HepG2 (cell line): ENCODE results near the gene TBC1D24. TPM values are rescaled to one million over a fixed set of nuclear protein-coding genes. Genes with fewer than 3 reads are reported as not detected.
A peak's percentile ranks its signal among the peaks of the same experiment; 100 is the strongest.

Source experiments
- HOXA3 ChIP-seq: sonication (generic); formaldehyde crosslinking; IDR thresholded peaks from 2 replicates; pipeline ENCODE4 v1.5.0; 2020; ENCODE audit warnings: missing genetic modification reagents
- MAFK ChIP-seq, 2 experiments: IDR thresholded peaks in 1 of 2; conservative IDR thresholded peaks in 1 of 2; 2 replicates each; pipeline ENCODE4 v1.6.1; 2011; ENCODE audit warnings: improper control_type of control experiment in 2 of 2, low read length in 2 of 2
- PATZ1 ChIP-seq: sonication (generic); formaldehyde crosslinking; IDR thresholded peaks from 2 replicates; pipeline ENCODE4 v1.4.0; 2020; ENCODE audit warnings: missing genetic modification reagents
- STAG1 ChIP-seq: sonication (generic); formaldehyde crosslinking; IDR thresholded peaks from 2 replicates; pipeline ENCODE4 v1.4.0; 2020; ENCODE audit warnings: missing genetic modification reagents
- polyA plus RNA-seq, 8 experiments: library from polyadenylated mRNA; depleted of rRNA in 3 of 8; stranded (reverse) in 7 of 8; unstranded in 1 of 8; fragments of >200 nt; fragmentation: Illumina TruSeq in 4 of 8; extraction: Trizol in 4 of 8; gene quantifications; 2 replicates each; pipeline versions ENCODE4 v1.2.1 to v1.2.3, GENCODE V29; 2011 to 2016; ENCODE audit warnings: low read depth in 4 of 8, missing spikeins in 1 of 8, mixed read lengths in 1 of 8; ENCODE audit not compliant: insufficient read depth in 1 of 8
- total RNA-seq, 5 experiments: library from RNA; depleted of rRNA; stranded (reverse); fragments of >200 nt; fragmentation: Illumina TruSeq; extraction: Trizol; gene quantifications; 2 replicates each; pipeline ENCODE4 v1.2.3, GENCODE V29; 2016; ENCODE audit warnings: low read depth in 1 of 5
- TF ChIP-seq, protein P1 (sequence below): sonication (generic); formaldehyde crosslinking; IDR thresholded peaks from 2 replicates; pipeline ENCODE4 v1.4.0; 2020; ENCODE audit warnings: missing genetic modification reagents, borderline replicate concordance
- TF ChIP-seq, protein P2 (sequence below), 2 experiments: sonication (generic) in 1 of 2; formaldehyde crosslinking in 1 of 2; IDR thresholded peaks; 2 replicates each; pipeline versions ENCODE4 v1.4.0 to v1.6.1; 2018 to 2020; ENCODE audit warnings: missing genetic modification reagents in 2 of 2, borderline replicate concordance in 1 of 2, low read depth in 1 of 2, mild to moderate bottlenecking in 1 of 2, missing biosample characterization in 1 of 2

TBC1D24 gene
- total and polyA plus RNA-seq, 2 of the 13 experiments (the other 11 are each of a cell fraction or from before 2014, with no cell fraction given) = 7.7 to 13.7 TPM

GRCh38 chr16:2539845-2540458 lies 65.0 kb downstream of the TBC1D24 start (continued):
- TF ChIP-seq PATZ1 (CRISPR knock-in tag) = peak; percentile 30
- TF ChIP-seq STAG1 (CRISPR knock-in tag) = peak; percentile 62
- TF ChIP-seq, protein P1, sequence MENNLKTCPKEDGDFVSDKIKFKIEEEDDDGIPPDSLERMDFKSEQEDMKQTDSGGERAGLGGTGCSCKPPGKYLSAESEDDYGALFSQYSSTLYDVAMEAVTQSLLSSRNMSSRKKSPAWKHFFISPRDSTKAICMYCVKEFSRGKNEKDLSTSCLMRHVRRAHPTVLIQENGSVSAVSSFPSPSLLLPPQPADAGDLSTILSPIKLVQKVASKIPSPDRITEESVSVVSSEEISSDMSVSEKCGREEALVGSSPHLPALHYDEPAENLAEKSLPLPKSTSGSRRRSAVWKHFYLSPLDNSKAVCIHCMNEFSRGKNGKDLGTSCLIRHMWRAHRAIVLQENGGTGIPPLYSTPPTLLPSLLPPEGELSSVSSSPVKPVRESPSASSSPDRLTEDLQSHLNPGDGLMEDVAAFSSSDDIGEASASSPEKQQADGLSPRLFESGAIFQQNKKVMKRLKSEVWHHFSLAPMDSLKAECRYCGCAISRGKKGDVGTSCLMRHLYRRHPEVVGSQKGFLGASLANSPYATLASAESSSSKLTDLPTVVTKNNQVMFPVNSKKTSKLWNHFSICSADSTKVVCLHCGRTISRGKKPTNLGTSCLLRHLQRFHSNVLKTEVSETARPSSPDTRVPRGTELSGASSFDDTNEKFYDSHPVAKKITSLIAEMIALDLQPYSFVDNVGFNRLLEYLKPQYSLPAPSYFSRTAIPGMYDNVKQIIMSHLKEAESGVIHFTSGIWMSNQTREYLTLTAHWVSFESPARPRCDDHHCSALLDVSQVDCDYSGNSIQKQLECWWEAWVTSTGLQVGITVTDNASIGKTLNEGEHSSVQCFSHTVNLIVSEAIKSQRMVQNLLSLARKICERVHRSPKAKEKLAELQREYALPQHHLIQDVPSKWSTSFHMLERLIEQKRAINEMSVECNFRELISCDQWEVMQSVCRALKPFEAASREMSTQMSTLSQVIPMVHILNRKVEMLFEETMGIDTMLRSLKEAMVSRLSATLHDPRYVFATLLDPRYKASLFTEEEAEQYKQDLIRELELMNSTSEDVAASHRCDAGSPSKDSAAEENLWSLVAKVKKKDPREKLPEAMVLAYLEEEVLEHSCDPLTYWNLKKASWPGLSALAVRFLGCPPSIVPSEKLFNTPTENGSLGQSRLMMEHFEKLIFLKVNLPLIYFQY (CRISPR knock-in tag) = peak; percentile 67; the same call in 1 of the 2 replicates
- TF ChIP-seq, protein P2, sequence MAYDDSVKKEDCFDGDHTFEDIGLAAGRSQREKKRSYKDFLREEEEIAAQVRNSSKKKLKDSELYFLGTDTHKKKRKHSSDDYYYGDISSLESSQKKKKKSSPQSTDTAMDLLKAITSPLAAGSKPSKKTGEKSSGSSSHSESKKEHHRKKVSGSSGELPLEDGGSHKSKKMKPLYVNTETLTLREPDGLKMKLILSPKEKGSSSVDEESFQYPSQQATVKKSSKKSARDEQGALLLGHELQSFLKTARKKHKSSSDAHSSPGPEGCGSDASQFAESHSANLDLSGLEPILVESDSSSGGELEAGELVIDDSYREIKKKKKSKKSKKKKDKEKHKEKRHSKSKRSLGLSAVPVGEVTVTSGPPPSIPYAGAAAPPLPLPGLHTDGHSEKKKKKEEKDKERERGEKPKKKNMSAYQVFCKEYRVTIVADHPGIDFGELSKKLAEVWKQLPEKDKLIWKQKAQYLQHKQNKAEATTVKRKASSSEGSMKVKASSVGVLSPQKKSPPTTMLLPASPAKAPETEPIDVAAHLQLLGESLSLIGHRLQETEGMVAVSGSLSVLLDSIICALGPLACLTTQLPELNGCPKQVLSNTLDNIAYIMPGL (CRISPR knock-in tag; IDR thresholded peaks at IDR 0.05; ENCODE audit: borderline replicate concordance in 1 of 2, low read depth in 1 of 2) = peak in 1 of 2 experiments; percentile 60; a peak in 1 of 4 replicates
- 0 out of 2 replicates have a peak, but pooled peaks have one; percentile 15 for TF ChIP-seq HOXA3 (CRISPR knock-in tag)
- 0 out of 4 replicates have a peak, but pooled peaks of 1 of the 2 experiments have one; percentile 24 for TF ChIP-seq MAFK (conservative IDR thresholded peaks at IDR 0.05 in 1 of 2, IDR thresholded peaks at IDR 0.05 in 1 of 2; ENCODE audit: low read length in 2 of 2)
